Mucosa of gallbladder (tissue), 1 donor: Measurements from ENCODE around the gene WBP1. TPM values are rescaled to one million over a fixed set of nuclear protein-coding genes. Genes with fewer than 3 reads are reported as not detected.
"Not testable (repeated sequence)": the region's sequence is repeated elsewhere in the genome, so short reads cannot be mapped to it uniquely, and the experiment has no call there.

ENCODE experiments used
- DNase-seq: peaks from one replicate; pipeline ENCODE4 v3.0.0-alpha.2; 2020; ENCODE audit warnings: low spot score
- total RNA-seq: library from RNA; stranded (reverse); gene quantifications from one replicate; pipeline ENCODE4 v1.2.1, GENCODE V29; 2021
- donor health status: DM: no; HTN: no; CAD: no.

Gene WBP1
- total RNA-seq, 1 donor from 2014 or later, result 132 TPM

DNA sequence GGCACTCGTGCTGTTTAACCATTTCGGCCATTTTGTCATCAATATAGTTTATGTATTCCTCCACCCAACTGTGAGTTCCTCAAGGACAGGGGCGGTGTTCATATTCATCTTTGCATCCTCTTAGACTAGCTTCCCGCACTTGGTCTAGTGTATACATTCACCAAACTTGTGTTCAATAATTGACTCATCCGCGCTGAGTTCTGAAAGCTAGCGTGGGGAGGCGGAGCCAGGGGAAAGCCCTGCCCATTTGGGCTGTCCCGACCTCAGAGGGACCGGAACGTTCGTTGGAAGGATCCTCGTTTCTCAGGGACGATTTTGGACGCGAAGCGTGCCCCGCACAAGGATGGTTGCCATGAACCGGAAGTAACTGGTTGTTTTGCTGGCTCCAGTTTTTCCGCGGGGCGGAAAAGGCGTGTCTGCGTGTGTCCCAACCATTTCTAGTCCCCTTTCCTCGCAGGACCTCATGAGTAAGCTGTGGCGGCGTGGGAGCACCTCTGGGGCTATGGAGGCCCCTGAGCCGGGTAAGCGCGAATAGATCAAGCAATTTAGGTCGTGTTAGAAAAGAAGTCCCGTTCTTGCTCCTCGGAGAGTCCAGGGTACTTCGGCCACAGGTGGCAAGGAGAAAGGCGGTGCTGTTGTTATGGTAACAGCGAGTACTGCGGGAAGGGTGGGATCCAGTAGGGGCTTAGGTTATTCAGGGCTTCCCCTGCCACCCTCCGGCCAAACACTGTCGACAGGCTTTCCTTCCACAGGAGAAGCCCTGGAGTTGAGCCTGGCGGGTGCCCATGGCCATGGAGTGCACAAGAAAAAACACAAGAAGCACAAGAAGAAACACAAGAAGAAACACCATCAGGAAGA lies 3.4 kb upstream of the WBP1 start, which contains the start of gene INO80B:
Gene INO80B (plus strand): TSS at position 434 of the 858 bp plus-strand sequence. CDS start 30 bp downstream, at position 464.
- peak; percentile 98 for DNase-seq

DNA sequence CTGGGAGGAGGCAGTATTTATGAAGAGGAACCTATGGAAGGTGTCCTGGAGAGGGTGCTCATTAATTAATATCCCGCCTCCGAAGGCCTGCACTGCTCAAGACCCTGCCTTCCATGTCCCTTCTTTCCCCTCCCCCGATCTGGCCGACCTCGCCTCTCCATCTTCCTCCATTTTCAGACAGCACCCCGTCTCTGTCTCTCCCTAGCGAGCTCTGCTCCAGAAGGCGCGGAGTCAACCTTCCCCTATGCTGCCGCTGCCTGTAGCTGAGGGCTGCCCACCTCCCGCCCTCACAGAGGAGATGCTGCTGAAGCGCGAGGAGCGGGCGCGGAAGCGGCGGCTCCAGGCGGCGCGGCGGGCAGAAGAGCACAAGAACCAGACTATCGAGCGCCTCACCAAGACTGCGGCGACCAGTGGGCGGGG lies 1.1 kb upstream of the WBP1 start:
- no peak for DNase-seq

DNA sequence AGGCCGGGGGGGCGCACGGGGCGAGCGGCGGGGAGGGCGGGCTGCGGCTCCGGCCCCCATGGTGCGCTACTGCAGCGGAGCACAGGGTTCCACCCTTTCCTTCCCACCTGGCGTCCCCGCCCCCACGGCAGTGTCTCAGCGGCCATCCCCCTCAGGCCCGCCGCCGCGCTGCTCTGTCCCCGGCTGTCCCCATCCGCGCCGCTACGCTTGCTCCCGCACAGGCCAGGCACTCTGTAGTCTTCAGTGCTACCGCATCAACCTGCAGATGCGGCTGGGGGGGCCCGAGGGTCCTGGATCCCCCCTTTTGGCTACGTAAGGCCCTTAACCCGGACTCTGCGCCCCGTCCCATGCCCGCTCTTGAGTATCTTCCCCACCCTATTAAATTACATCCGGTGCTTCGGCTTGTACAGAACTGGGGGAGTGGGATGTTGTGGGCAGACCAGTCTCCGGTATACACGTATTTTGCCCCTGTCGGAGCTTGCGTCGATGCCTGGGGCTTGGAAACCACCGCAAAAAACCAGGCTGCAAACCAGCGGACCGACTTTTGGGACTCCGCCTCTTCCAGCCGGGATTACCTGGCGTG lies 598 bp upstream of the WBP1 start:
- peak; percentile 63 for DNase-seq

DNA sequence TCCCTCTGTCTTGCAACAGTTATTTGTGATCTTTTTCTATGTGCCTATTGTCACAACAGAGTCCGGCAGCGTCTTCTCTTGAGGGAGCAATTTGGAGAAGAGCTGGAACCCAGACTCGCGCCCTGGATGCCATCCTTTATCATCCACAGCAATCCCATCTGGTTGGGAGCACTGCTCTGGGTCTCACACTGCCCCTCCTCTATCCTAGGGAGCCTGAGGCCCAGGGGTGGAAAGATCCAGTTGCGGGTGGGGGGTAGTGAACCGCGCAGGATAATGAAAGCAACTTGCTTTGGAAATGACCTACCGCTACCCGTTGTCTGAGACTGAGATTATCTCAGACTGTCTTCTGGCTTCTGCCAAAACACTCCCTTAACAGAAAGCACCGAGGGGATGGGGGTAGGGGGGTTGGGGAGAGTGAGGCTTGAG lies 713 bp downstream of the WBP1 start:
- DNase-seq, result no peak

DNA sequence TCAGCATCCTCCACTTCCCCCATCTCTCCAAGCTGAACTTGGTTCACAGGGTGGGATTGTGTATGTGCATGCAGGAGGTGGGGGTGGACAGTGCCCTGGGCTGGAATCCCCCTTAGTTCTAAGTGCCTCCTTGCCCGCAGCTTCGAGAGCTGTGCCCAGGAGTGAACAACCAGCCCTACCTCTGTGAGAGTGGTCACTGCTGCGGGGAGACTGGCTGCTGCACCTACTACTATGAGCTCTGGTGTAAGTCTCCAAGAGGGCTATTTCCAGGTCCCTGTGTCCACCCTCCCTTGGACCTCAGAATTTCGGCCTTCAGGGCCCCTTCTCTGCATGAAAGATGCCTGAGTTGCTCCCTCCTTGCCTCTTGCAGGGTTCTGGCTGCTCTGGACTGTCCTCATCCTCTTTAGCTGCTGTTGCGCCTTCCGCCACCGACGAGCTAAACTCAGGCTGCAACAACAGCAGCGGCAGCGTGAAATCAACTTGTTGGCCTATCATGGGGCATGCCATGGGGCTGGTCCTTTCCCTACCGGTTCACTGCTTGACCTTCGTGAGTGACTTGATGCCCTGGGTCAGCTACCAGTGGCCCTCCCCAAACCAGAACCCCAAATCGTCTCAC lies 1.4 kb downstream of the WBP1 start:
- not testable (repeated sequence) for DNase-seq

DNA sequence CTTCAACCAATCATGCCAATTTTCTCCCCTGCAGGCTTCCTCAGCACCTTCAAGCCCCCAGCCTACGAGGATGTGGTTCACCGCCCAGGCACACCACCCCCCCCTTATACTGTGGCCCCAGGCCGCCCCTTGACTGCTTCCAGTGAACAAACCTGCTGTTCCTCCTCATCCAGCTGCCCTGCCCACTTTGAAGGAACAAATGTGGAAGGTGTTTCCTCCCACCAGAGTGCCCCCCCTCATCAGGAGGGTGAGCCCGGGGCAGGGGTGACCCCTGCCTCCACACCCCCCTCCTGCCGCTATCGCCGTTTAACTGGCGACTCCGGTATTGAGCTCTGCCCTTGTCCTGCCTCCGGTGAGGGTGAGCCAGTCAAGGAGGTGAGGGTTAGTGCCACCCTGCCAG lies 1.9 kb downstream of the WBP1 start:
- not testable (repeated sequence) for DNase-seq

DNA sequence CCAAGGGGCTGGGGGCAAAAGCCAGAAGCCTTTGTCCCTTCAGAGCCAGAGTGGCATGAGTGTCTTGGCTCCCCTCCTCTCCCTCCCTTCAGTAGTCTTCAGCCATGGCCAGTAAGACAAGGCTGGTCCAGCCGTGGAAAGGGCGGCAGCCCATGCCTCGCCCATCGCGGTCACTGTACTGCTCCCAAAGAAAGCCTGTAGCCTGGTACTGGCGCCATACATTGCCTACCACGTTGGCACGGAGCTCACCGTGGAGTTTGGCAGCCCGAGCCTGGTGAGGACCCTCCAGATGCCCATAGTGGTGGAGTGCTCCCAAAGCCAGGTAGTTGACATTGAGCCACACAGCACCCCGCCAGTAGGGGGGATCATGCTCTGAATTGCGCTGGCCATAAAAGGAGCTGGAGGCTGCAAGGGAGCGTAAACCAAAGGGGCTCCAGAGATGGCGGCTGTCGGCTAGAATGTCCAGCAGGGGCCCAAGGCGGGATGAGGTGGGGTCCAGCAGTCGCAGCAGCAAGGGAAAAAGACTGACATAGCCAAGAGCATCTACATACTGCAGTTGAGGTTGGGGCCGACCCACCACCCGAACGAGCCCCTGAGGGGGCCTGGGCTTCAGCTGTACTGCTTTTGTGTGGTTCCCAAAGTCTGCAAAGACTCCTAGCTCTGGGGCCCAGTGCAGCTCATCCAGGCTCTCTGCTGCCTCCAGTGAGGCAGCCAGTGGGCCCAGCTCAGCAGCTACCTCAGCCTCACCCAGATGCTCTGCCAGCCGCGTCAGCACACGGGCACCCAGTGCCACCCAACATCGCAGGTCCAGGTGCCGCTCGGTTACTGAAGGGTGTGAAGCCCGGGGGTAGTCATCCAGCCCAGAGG lies 3.2 kb downstream of the WBP1 start:
- no peak for DNase-seq

DNA sequence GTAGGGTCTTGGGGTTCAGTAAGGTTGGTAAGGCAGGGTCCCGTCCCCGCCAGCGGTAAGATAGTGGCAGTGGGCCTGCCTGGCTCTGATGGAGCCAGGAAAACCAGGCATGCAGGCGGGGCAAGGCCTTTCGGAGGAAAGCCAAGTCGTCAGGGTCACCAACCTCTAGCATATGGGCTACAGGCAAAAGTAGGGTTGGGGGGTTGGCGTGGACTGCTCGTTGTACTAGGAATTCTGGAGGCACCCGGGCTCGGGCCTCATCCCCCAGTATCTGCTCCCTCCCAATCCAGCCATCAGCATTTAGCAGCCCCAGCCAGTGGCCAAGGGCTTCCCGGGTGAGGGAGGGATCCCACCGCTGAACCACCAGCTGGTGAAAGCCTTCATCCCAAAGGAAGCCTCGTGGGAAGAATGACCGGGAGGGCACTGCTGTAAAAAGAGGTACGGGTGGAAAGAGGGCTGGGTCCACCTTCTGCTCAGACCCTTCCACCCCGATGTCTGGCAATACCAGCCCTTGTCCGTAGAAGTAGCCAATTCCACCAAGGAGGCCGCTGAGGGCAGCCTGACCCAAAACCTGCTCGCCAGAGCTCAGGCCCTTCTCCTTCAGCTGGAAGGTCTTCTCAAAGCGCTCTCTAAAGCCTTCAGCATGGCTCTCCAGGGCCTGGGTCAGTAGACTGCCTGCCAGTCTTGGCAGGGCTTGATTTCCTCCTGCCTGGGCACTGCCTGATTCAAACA lies 4.0 kb downstream of the WBP1 start:
- DNase-seq, result no peak

DNA sequence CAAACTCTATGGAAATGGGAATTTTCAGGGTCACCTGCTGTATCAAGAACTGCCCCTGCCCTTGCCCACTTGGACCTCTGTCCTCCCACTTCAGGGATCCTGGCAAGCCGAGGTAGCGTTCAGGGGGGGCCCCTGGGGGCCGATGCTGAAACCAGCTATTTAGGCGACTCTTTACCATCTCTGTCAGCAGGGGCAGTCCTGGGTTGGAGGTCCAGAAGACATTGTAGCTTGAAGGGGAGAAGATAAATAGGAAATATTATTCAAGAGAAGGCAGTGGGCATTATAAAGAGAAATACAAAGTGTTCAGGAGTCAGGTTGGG lies 4.5 kb downstream of the WBP1 start:
- no peak for DNase-seq

DNA sequence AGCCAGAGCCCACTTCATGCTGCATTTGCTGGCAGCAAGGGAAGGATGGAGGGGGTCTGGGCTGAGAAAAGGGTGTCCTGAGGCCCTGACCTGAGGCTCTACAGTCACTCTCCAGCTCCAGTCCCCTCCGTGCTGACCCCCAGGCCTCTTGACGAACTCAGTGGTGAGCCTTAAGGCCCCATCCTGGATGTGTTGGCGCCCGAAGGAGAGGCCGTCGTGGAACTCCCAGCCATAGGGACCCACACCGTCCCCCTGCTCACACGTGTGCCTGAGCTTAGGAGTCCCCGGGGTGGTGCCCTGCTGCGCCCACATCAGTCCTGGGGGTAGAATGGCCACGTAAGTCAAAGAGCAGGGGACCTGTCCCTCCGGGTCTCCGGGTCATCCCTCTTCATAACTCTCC lies 6.2 kb downstream of the WBP1 start:
- DNase-seq, result no peak

DNA sequence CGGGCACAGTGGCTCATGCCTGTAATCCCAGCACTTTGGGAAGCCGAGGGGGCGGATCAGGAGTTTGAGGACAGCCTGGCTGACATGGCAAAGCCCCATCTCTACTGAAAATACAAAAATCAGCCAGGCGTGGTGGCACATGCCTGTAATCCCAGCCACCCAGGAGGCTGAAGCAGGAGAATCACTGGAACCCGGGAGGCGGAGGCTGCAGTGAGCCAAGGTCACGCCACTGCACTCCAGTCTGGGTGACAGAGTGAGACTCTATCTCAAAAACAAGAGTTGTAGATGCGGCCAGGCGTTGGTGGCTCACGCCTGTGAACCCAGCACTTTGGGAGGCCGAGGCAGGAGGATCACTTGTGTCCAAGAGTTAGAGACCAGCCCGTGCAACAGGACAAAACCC lies 12.5 kb downstream of the WBP1 start:
- DNase-seq, result not testable (repeated sequence)

DNA sequence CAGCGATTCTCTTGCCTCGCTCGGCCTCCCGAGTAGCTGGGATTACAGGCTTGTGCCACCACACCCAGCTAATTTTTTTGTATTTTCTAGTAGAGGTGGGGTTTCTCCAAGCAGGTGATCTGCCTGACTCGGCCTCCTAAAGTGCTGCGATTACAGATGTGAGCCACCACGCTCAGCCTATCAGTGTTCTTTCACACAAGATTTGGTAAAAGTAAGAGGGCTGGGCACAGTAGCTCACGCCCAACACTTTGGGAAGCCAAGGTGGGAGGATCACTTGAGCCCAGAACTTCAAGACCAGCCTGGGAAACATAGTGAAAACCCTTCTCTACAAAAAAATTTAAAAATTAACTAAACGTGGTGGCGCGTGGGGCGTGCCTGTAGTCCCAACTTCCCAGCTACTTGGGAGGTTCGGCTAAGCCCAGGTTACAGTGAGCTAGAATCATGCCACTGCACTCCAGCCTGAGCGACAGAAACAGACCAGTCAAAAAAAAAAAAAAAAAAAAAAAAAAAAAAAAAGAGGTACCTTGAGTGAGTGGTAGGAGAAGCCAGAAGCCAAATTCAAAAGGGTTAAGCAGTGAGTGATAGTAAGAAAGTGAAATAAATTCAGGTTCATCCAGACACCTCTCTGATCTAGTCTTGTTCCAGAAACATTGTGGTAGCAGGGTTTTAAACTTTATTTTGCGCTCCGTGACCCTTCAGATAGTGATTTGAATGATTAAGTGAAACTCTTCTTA lies 13.3 kb downstream of the WBP1 start:
- DNase-seq, result no peak

DNA sequence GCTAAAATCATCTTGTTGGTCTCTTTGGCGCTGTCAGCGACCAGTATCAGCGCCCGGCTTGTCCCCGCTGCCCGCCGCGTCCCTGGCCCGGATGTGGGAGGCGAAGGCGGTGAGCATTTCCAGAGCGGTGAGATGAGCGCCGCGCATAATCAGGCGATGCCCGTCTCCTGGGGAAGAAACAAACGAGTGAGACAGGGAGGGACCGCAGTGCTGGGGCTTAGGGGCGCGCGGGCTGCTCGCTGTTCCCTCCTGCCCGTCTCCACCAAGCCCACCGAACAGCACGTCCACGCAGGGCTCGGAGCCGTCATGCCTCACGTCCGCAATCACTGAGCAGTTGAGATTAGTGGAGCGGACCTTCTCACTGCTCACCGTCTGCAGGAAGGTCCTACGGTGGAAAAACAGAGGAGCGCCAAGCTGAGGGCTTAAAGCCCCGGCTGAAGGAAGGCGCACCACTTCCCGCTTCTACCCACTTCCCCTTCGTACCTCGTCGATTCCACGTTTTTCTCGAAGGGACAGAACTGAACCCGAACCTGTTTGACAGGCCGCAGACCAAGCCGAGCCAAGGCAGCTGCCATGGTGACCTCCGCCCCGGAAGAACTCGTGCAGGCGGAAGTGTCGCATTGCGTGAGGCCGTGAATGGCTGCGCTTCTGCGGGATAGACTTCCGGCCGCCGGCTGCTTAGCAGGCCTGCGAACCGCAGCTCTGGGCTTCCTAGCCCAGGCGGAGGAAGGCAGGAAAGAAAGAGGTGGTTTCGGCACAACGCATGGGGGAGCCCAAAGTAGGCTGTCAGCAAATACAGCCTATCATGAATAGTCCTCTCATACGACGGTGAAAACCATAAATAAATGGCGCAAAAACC lies 14.1 kb downstream of the WBP1 start, which contains the start of gene MRPL53:
Gene MRPL53 (minus strand): TSS at position 595 of the 859 bp plus-strand sequence. CDS start 20 bp downstream, at position 575.
- peak; percentile 95 for DNase-seq

DNA sequence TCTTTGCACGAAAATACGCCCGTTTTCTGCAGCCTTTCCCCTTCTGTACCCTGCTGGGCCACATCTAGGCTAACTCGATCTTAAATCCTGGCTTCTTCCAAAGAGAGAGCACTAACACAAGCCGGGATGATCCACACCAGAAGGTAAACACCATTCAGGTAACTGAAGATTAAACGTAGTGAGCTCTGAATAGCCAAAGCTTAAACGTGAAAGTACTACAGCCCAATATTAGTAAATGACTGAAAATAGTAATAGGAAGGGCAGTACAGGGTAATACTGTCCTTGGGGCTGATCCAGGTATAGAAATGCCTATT lies 14.7 kb downstream of the WBP1 start:
- no peak for DNase-seq

DNA sequence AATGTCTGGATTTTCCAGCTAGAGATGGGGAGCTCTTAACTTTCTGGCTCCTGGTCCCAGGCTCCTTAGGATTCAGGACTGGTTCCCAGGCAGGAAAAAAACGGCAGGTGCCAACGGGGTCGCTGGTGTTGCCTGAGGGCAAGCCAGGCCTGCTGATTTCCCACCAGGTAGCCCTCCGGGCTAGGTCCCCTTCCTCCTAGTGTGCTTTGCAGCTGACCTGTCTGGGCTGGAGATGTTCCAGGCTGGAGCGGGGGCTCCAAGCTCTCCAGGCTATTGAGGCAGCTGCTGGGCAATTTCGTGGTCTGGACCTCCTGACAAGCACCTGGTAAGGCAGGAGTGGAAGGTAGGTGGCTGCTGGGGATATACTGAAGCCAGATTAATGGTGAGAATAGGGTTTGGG lies 16.2 kb downstream of the WBP1 start:
- DNase-seq, result no peak

DNA sequence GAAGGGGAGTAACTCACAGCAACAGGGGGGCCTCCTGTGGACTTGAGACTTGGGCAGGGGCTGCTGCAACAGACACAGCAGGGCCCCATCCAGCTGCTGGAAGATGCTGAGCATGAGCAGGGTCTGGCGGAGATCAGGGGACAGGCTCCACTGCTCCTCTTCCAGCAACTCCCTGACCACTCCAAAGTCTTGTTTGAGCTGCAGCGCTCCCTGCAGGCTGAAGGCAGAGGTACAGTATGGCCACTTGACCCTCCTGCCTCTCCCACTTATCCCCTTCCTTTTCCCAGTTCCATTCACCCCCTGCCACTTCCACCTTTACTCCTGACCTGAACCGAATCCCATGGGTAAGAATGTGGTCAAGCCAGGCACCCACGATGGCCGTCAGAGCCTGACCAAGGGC lies 16.7 kb downstream of the WBP1 start:
- no peak for DNase-seq

DNA sequence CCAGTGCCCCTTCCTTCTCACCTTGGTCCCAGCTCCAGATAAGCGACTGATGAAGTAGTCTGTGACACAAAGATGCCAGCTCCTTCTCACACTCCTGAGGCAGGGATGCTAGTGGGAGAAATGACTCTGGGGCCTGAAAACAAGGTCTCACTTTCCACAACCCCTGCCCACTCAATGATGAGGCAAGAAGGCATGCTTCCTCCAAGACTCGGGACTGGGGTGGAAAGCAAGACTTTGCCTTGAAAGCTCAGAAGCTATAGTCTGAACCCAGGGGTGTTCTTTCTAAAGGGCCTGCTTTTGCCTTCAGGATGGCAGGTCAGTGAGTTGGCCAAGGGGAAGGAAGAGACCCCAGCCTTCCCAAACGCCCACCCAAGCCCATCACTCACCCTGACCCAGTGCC lies 23.2 kb downstream of the WBP1 start:
- no peak for DNase-seq

DNA sequence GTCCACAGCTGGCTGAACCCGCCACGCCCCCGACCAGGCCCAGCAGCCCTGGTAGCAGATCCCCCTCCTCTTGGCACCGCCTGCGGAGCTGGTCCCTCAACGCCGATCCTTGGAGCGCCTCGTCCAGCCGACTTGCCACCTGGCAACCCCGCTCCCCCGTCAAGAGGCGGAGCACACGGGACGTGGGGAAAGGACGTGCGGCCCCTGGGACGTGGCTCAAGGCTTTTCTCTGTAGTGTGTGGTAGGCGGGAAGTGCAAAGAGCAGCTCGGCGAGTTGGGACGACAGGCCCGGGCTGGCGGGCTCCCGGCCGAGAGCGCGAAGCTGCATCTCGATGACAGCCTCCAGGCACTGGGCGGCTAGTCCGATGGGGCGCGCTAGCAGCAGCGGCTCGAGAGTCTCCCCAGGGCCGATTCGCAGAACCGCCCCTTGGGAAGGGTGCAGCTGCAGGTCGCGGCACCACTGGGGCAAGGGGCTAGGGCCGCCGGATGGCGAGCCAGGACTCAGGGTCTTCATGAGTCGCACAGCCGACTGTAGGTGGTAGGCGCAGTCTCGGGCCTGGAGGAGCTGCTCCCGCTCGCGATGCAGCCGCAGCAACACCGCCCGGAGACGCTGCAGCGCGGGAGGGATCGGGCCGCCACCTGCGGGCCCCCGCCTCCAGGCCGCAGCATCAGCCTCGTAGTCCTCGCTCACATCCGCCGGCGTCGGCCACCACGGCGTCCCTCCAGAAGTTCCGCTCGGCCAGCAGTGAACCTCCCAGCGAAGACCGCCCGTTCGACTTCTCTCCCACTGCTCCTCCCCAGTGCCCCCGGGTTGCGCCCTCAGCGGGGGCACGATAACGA lies 23.9 kb downstream of the WBP1 start:
- DNase-seq, result no peak
